ENCODE data around the gene KIF2C.

KIF2C gene

GRCh38 chr1:44724296-44724954, 15.2 kb upstream of the KIF2C start:
- TF ChIP-seq REST (IDR thresholded peaks at IDR 0.05; ENCODE audit: low read depth), result no peak
- TF ChIP-seq CEBPB (IDR thresholded peaks at IDR 0.05), result no peak
- no peak for TF ChIP-seq CREB1 (IDR thresholded peaks at IDR 0.05; ENCODE audit: low read depth)
- no peak for TF ChIP-seq TAF1 (IDR thresholded peaks at IDR 0.05; ENCODE audit: low read depth)
- no peak for TF ChIP-seq NFIC (IDR thresholded peaks at IDR 0.05)
- no peak for TF ChIP-seq USF1 (IDR thresholded peaks at IDR 0.05)
- TF ChIP-seq MAX (IDR thresholded peaks at IDR 0.05), result no peak
- TF ChIP-seq EGR1 (IDR thresholded peaks at IDR 0.05), result no peak
- TF ChIP-seq TCF12 (IDR thresholded peaks at IDR 0.05; ENCODE audit: low read depth), result no peak
- no peak for TF ChIP-seq TEAD4 (IDR thresholded peaks at IDR 0.05)
- no peak for TF ChIP-seq YY1 (IDR thresholded peaks at IDR 0.05; ENCODE audit: low read depth)
- TF ChIP-seq EP300 (IDR thresholded peaks at IDR 0.05; ENCODE audit: borderline replicate concordance), result no peak
- no peak for TF ChIP-seq FOXM1 (IDR thresholded peaks at IDR 0.05; ENCODE audit: borderline replicate concordance, low read depth)
- TF ChIP-seq RAD21 (IDR thresholded peaks at IDR 0.05; ENCODE audit: low read depth), result no peak
- no peak for TF ChIP-seq ZBTB7A (IDR thresholded peaks at IDR 0.05; ENCODE audit: low read depth)

GRCh38 chr1:44724955-44725698, 14.5 kb upstream of the KIF2C start:
- TF ChIP-seq USF1 (IDR thresholded peaks at IDR 0.05) (no peak), EP300 (IDR thresholded peaks at IDR 0.05; ENCODE audit: borderline replicate concordance) (no peak), YY1 (IDR thresholded peaks at IDR 0.05; ENCODE audit: low read depth) (no peak), NFIC (IDR thresholded peaks at IDR 0.05) (no peak), REST (IDR thresholded peaks at IDR 0.05; ENCODE audit: low read depth) (no peak), EGR1 (IDR thresholded peaks at IDR 0.05) (no peak), MAX (IDR thresholded peaks at IDR 0.05) (no peak), FOXM1 (IDR thresholded peaks at IDR 0.05; ENCODE audit: borderline replicate concordance, low read depth) (no peak), RAD21 (IDR thresholded peaks at IDR 0.05; ENCODE audit: low read depth) (no peak), TEAD4 (IDR thresholded peaks at IDR 0.05) (no peak), TAF1 (IDR thresholded peaks at IDR 0.05; ENCODE audit: low read depth) (no peak), ZBTB7A (IDR thresholded peaks at IDR 0.05; ENCODE audit: low read depth) (no peak), CEBPB (IDR thresholded peaks at IDR 0.05) (no peak), CREB1 (IDR thresholded peaks at IDR 0.05; ENCODE audit: low read depth) (no peak), TCF12 (IDR thresholded peaks at IDR 0.05; ENCODE audit: low read depth) (no peak)

- TF ChIP-seq TCF12 (IDR thresholded peaks at IDR 0.05; ENCODE audit: low read depth), result peak; percentile 87
- no peak for TF ChIP-seq REST (IDR thresholded peaks at IDR 0.05; ENCODE audit: low read depth)
- TF ChIP-seq YY1 (IDR thresholded peaks at IDR 0.05; ENCODE audit: low read depth), result peak; percentile 3; the same call in 1 of the 2 replicates
- no peak for TF ChIP-seq ZBTB7A (IDR thresholded peaks at IDR 0.05; ENCODE audit: low read depth)
- TF ChIP-seq USF1 (IDR thresholded peaks at IDR 0.05), result peak; percentile 22; the same call in 1 of the 2 replicates
- peak; percentile 86 for TF ChIP-seq TEAD4 (IDR thresholded peaks at IDR 0.05)
- TF ChIP-seq CEBPB (IDR thresholded peaks at IDR 0.05), result 0 out of 2 replicates have a peak, but pooled peaks have one; percentile 24
- no peak; the same call in 1 of the 2 replicates for TF ChIP-seq NFIC (IDR thresholded peaks at IDR 0.05)
- TF ChIP-seq RAD21 (IDR thresholded peaks at IDR 0.05; ENCODE audit: low read depth), result peak; percentile 27; the same call in 1 of the 2 replicates
- no peak for TF ChIP-seq CREB1 (IDR thresholded peaks at IDR 0.05; ENCODE audit: low read depth)
- no peak for TF ChIP-seq FOXM1 (IDR thresholded peaks at IDR 0.05; ENCODE audit: borderline replicate concordance, low read depth)
- TF ChIP-seq TAF1 (IDR thresholded peaks at IDR 0.05; ENCODE audit: low read depth), result peak; percentile 30; the same call in 1 of the 2 replicates
- peak; percentile 83 for TF ChIP-seq MAX (IDR thresholded peaks at IDR 0.05)
- TF ChIP-seq EP300 (IDR thresholded peaks at IDR 0.05; ENCODE audit: borderline replicate concordance), result no peak; the same call in 1 of the 2 replicates
- TF ChIP-seq EGR1 (IDR thresholded peaks at IDR 0.05), result no peak
Observed at GRCh38 chr1:44730741-44731512, 8.7 kb upstream of the KIF2C start, which contains the start of gene RNU5D-1. TSS of gene RNU5D-1 (minus strand) at chr1:44731170.
